Stimulated activated CD4-positive, alpha-beta T cell treated with anti-CD3 and anti-CD28 coated beads, Interleukin-1b, Interleukin-23, amount 100 ng/mL, for 24 hours (primary cell): Measurements from ENCODE around the gene KRTAP10-2.

Experiments used
- DNase-seq, 4 experiments: peaks; one replicate each; pipeline ENCODE4 v3.0.0-alpha.2; 2020; ENCODE audit warnings: low read depth in 4 of 4, low spot score in 1 of 4

The KRTAP10-2 gene

DNA sequence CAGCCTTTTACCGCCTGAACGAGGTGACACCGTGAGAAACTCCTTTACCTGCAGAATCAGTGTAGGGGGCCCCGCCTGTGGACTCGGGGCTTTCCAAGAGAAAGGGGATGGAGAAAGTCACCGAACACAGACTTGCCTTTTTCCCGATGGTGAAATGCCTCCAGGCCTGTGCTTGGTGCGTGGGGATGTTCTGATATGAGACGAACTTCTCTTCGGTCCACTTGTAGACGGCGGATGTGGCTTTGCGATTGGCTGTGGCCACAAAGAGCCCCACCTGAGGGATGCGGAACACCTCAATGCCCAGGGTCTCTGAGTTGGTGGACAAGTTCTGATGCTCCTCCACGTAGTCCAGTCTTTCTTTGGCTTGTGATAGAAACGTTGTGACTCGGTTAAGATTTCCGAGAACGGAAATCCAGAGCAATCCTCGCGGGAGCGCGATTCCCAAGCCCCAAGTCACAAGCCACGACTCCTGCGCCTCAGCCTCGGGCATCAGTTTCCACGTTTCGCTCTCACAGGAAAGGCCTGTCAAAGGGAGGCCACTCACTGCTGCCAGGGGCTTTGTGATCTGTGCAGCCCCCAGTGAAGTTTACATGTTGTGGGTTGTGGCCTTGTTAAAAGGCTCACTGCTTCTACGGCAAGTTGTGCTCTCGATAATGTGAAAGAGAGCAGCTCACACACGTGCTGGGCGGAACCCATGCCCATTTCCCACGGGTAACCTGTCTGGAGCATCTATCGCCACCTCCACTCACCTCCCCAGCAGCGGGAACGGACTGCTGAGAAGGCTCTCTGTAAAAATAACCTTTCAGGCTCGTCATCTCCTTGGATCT, 23.9 kb downstream of the KRTAP10-2 start:
- no peak for DNase-seq

DNA sequence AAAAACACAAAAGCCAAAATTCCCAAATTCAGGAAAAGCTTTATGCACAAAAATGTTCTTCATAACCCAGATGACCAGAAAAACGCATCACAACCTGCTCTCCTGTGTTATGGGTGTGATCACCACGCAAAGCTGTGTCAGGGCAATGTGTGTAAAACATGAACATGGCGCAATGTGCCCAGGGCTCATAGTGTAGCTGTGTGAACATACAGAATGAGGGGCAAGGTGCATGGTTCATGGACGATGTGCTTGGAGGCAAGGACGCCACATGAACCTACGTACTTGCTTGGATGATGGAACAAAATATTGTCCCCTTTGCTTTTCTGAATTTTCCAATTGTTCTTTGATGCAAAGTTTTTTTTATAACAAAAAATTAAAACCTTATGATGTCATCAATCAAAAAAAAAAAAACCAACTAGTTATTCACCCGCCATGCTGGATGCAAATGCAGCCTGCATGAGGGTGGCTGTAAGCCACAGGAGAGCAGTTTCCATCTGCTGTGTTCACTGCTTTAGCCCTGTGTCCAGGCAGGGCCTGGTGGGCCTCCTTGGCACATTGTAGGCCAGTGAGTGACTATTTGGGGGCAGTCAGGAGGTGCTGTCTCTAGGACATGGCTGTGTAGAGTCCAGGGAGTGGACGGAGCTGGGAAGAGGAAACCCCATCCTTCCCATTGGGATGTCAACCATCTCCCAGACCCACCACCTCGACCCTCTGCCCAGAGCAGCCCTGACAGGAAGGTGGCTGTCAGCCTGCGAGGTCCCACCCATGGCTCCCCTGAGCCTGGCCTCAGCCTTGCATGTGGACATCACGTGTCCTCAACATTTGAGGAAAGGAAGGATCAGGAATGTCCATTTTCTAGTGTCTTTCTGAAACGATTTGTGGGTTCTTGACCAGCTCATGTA, 25.0 kb downstream of the KRTAP10-2 start:
- no peak for DNase-seq

DNA sequence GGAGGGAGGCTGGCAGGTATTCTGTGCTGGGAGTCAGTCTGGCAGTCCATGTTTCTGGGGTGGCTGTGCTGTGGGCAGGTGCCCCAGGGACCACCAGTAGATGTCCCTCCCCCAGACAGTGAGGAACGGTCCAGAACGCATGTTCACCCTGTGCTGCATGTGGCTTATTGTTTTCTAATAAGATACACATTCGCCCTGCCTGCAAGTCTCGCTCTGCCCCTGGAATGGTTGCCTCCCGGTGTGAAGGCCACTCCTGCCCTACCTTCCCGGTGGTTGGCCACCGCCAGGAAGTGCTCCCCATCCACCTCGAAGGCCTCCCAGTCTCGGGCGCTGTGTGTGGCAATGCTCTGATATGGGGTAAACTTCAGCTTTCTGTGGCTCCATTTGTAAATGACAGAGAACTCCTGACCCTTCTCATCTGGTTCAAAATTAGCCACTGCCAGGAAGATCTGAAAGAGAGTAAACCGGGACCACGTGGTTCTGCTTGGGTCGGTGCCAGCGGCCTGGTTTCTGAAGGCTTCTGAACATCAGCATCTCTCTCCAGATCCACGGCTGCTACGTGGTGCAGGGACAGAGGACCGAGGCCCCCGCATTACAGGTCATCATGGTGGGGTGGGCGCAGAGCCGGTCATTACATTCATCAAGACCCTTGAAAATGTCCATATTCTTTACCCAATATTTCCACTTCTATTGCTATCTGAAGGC, 25.8 kb downstream of the KRTAP10-2 start:
- no peak for DNase-seq

DNA sequence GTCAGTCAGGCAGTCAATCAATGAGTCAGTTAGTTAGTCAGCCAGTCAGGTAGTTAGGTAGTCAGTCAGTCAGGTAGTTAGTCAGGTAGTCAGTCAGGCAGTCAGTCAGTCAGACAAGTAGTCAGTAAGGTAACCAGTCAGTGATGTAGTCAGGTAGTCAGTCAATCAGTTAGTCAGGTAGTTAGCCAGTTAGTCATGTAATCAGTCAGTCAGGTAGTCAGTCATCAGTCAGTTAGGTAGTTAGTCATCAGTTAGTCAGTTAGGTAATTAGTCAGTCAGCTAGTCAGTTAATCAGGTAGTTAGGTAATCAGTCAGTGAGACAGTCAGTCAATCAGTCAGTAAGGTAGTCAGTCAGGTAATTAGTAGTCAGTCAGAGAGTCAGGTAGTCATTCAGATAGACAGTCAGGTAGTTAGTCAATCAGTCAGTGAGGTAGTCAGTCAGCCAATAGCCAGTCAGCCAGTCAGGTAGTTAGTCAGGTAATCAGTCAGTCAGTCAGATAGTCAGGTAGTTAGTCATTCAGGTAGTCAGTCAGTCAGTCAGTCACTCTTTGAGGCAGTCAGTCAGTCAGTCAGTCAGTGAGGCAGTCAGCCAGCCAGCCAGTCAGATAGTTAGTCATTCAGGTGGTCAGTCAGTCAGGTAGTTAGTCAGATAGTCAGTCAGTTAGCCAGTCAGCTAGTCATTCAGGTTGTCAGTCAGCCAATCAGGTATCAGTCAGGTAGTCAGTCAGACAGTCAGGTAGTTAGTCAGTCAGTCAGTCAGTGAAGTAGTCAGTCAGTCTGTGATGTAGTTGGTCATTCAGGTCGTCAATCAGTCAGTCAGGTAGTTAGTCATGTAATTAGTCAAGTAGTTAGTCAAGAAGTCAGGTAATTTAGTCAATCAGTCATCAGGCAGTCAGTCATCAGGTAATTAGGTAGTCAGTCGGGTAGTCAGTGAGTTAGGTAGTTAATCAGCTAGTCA, 26.6 kb downstream of the KRTAP10-2 start:
- no peak for DNase-seq

DNA sequence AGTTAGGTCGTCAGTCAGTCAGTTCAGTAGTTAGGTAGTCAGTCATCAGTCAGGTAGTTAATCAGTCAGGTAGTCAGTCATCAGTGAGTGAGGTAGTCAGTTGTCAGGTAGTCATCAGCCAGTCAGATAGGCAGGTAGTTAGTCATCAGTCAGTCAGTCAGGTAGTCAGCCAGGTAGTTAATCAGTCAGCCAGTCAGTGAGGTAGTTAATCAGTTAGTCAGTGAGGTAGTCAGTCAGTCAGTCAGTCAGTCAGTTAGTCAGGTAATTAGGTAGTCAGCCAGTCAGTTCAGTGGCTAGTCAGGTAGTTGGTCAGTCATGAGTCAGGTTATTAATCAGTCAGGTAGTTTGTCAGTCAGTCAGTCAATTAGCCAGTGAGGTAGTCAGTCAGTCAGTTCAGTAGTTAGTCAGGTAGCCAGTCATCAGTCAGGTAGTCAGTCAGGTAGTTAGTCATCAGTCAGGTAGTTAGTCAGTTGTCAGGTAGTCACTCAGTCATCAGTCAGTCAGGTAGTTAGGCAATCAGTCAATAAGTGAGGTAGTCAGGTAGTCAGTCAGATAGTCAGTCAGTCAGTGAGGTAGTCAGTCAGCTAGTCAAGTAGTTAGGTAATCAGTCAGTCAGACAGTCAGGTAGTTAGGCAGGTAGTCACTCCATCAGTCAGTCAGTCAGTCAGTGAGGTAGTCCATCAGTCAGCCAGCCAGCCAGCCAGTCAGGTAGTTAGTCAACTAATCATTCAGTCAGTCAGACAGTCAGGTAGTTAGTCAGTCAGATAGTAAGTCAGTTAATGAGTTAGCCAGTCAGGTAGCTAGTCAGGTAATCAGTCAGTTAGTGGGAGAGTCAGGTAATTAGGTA, 27.5 kb downstream of the KRTAP10-2 start:
- no peak for DNase-seq

DNA sequence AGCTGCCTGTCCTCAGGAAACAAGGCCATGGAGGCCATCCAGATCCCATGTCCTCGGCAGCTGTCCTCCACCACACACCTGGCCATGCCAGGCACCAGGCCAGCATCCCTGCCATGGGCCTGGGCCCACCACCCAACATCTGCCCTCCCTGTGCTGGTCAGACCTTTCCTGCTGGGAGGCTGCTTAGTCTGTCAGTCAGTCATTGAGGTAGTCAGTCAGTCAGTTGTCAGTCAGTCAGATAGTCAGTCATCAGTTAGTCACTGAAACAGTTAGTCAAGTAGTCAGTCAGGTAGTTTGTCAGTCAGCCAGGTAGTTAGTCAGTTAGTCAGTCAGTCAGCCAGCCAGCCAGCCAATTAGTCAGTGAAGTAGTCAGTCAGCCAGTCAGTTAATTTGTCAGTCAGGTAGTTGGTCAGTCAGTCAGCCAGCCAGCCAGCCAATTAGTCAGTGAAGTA, 28.5 kb downstream of the KRTAP10-2 start:
- DNase-seq, result no peak

DNA sequence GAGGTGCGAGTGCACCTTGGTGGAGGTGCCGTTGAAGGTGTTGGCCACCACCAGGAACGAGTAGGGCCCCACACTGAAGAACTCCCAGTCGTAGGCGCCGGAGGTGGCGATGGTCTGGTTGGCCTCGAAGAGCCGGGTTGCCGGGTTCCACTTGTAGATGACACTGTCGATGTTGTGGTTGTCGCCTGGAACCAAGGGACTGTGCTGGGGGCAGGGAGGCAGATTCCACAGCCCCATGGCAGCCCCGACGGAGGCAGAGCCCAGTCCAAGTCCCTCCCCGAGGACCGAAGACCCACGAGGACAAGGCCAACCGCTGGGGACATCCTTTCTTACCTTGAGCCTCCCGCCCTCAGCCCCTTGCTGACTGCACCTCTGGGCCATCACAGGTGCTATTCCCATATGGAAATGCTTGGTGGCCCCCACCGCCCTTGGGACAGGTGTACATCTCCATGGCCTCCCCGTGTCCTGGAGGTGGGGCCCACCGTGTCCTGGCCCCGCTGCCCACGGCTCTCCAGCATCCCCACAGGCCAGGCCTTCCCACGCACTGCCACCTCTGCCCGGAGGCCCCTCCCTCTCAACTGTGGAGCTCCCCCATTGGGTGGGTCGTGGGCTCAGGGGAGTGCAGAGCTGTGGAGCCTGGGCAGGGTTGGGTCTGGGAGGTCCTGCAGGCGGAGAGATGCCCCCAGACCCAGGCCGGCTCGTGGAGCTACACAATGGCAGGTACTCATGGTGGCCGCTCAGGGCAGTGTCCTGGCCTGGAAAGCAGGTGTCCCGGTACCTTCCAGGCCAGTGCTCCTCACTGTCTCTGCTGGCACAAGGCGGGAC, 29.2 kb downstream of the KRTAP10-2 start:
- no peak for DNase-seq

DNA sequence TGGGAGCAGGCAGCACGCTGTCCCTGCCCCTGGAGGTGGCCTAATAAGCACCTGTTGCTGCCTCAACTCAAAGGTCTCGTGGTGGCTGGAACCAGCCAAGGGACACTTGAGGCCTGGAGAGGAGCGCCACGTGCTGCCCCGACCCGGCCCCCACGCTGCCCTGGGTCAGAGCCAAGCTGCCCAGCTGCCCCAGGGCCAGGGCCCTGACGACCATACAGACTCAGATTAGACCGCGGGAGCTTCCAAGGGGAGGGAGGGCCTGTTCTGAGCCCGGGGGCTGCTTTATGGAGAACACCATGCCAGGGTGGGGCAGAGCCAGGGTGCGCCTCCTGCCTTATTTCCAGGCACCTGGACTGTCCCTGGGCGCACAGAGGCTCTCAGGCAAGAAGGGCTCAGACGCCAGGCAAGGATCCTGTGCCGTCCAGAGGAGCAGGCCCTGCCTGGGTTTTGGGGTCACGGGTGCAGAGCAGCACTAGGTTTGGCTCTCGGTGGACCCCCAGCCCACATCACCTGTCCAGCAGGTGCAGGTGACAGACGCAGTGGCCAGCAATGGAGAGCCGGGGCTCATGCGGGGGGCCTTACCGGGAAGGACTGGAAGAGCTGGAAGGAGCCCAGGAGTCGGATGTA, 29.9 kb downstream of the KRTAP10-2 start:
- no peak for DNase-seq

DNA sequence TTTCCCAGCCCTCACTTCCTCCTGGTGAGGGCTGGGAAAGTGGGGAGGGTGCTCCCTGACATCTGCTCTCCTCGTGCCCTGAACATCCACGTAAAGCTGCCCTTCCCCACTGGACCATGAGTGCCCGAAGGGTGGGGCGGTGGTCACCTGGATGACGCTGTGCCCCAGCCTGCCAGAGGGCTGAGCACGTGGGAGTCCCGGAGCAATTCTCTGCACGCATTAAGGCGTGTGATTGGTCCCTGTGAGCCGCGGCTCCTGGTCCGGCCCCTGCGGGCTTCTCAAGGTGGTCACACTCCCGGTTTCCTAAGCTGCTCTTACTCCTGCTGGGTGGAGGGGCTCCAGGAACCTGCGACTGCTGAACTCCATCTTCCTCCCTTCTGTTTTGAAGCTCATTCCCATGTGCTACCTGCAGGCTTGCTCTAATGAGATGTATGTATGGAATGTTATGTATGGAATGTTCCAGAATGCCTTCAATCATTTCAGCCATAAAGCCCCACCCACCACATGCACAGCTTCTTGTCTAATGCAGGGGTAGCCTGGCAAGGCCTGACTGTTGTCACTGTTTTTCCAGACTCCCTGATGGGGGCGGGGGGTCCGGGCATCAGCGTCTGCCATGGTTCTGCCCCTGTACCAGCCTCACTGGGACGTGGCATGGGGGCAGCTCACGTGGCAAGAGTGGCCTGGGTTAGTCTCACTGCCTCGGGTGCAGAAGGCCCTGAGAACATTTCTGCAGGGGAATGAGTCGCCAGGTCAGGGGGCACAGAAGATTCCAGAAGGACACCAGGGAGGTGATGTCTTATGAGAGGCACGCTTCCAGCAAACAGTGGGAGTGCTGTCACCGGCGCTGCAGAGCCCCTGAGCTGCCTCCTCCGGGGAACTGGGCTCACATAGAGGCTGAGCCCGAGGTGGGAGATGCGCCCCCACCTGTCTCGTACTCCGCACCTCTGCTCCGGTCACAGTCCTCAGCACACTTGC, 30.7 kb downstream of the KRTAP10-2 start:
- no peak for DNase-seq

DNA sequence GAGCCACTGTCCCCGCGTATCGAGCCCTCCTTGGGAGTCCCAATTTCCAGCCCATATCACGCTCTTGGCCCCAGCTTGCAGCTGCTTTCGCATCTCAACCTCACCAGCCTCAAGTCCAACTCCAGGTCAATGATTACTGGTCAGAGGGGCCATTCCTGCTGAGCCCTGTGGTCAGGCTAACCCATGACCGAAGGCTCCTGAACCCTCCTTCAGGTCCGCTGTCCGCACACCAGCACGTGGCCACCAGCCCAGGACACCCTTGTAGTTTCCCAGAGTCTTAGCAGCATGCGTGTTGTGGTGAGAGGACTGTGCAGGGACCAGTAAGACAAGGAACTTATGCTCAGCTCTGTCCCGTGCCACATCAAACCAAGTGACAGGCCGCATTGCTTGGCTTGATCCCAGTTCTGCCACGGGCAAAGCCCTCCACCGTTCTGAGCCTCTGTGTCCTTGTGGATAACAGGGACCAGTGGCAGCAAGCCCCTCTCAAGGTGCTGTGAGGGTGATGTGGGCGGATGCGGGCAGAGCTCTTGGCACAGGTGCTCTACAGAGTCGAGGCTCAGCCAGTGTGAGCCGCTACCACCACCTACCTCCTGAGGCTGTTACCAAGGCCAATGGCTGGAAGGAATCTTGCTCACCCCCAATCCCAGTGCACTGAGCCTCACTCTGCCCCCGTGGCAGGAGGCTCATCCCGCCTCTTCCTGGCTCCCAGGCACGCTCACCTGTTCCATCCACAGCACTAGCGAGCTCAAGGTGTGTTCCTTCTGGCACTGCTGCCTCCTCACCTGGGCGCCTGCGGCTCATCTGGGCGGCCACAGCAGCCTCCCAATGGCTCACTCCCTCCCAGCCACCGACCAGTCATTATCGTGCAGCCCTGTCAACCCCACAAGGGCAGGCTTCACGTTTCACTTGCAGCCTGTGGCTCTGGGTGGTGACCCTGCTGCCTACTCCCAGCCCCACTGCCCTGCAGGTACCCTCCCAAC, 31.7 kb downstream of the KRTAP10-2 start:
- DNase-seq, result no peak

DNA sequence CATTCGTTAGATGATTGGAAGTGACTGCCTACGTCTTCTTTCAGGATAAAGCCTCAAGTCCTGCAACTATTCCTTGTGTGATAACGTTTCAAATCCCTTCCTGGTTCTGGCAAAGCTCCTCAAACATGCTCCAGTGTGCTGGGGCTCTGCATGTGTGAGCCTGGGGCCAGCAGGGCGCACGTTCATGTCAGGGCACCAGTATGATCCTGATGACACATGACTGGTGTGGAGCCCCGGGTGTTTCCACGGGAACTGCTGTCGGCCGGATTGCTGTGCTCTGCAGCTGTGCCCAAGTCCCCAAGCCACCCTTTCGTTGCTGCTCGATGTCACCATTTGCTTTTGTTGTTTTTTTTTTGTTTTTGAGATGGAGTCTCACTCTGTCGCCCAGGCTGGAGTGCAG, 32.6 kb downstream of the KRTAP10-2 start:
- DNase-seq, result no peak

DNA sequence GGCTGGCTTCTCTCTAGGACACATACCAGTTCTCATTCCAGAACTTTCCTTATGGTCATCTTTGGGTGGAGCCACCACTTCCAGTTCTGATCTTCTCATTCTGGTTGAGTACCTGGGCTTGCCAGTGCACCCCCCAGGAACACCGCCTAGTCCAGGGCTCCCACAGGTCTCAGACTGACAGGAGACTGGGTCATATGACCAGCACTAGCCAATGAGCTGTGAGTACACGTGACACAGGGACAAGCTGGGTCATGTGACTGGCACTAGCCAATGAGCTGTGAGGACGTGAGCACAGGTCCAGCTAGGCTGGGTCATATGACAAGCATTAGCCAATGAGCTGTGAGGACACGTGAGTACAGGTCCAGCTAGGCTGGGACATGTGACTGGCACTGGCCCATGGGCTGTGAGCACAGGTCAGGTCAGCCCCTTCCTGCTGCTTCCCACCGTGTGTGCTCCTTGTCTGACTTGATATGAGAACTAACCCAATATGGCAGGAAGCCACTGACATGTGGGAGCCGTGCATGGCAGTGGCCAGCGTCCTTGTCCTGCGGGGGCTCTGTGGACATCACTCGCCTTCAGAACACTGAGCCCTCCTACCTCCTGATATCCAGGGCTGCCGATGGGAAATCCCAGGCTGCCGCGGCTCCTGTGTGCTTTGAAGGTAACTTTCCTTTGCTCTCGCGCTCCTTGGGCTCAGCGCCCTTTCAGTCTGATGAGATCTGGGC, 34.0 kb downstream of the KRTAP10-2 start:
- no peak for DNase-seq

DNA sequence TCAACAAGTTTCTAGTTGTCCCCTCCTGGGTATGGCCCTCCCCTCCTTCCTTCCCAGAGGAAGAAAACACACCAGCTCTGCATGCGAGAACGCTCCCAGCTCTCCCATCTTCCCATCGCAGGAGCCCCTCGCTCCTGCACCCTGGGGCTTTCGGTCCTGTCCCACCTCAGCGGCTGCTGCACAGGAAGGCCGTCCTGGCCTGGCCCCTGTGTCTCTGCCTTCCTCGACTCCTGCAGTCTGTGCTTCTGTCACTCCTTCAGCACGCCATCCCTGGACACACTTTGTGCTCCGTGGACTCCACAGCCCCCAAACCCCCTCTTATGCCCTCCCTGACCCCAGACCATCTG, 34.5 kb downstream of the KRTAP10-2 start:
- DNase-seq, result no peak

DNA sequence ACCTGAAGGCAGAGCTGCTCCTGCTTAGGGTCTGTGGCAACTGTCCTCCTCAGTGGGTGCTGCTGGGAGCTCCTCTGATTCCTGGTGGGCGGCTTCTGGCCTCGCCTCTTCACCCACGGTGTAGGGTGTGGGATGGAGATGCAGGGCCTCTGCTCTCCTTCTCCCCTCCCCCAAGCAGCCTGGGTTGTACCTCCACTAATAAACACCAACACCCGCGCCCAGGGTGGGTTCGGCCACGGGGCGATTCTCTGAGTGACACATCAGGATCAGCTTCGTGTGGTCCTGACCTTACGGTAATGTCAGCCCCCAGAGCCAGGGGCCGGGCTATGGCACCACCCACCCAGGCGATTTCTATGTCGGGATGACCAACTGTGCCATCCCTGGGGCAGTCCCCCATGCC, 35.0 kb downstream of the KRTAP10-2 start:
- no peak for DNase-seq
